Stimulated activated CD8-positive, alpha-beta memory T cell treated with anti-CD3 and anti-CD28 coated beads, Interleukin-4, amount 100 ng/mL, for 1 hour (primary cell): ENCODE data around the gene TMEM63B.
A peak's percentile ranks its signal among the peaks of the same experiment; 100 is the strongest.
"Not testable (repeated sequence)": the region's sequence is repeated elsewhere in the genome, so short reads cannot be mapped to it uniquely, and the experiment has no call there.

Source experiments
- DNase-seq, 2 donors: peaks; one replicate each; pipeline ENCODE4 v3.0.0-alpha.2; 2020; ENCODE audit warnings: low read depth in 2 of 2, low spot score in 1 of 2

Gene TMEM63B

DNA sequence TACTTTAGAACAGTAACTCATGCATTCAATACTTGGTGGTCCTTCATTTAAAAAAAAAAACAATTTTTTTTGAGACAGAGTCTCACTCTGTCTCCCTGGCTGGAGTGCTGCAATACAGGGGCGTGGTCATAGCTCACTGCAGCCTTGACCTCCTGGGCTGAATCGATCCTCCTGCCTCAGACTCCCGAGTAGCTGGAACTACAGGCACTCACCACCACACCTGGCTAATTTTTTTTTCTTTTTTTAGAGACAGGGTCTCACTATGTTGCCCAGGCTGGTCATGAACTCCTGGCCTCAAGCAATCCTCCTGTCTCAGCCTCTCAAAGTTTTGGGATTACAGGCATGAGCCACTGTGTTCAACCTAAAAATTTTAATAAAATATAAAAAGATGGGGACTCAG is 17.2 kb downstream of the TMEM63B start:
- DNase-seq: not testable (repeated sequence)

- DNase-seq: no peak
Observed at GRCh38 chr6:44145839-44146238, 18.5 kb downstream of the TMEM63B start.

DNA sequence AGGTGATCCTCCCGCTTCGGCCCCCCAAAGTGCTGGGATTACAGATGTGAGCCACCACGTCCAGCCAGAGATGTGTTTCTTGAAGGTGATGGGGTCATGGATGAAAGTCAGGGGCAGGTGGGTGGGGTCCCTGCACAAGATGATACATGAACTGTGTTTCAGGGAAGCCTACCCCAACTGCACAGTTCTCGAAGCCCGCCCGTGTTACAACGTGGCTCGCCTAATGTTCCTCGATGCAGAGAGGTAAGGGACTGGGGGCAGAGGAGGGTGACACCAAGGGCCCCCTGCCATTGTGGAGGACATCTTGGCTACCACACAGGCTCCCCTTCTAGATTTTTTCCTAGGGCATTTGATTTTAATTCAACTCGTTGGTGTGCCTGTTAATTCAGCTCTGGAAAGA is 19.3 kb downstream of the TMEM63B start:
- DNase-seq: no peak

GRCh38 chr6:44147256-44147655 is 19.9 kb downstream of the TMEM63B start:
- no peak for DNase-seq

- DNase-seq: no peak
Observed at GRCh38 chr6:44148306-44148705, 21.0 kb downstream of the TMEM63B start.

- DNase-seq: no peak
Observed at GRCh38 chr6:44149369-44150012, 22.1 kb downstream of the TMEM63B start.

DNA sequence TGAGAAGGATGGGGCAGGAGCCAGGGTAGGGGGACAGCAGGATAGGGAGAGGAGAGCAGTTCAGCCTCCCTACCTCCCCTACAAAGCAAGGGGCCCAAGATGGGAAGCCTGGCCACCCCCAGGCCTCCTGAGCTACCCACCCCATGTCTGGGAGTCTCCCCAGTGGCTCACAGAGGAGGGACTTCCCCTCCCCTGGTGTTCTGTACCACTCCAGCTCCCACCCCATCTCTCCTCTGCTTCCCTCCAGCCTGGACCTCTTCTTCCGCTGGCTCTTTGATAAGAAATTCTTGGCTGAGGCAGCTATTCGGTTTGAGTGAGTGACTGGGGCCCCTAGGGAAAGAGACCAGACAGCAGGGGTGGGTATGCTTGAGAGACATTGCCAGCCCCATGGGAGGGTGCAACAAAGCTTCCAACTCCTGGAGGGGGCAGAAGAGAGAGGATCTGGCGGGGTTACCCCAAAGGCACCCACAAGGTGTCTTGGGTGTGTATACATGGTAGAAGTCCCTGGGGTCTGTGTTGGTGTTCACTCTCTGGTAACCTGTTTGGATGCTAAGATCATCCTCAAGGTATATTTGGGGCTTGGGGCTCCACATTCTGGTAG is 23.1 kb downstream of the TMEM63B start:
- no peak for DNase-seq

- peak; percentile 53 to 58 for DNase-seq
Observed at GRCh38 chr6:44151348-44152108, 24.2 kb downstream of the TMEM63B start.

GRCh38 chr6:44152109-44152461 is 24.7 kb downstream of the TMEM63B start:
- no peak for DNase-seq

DNA sequence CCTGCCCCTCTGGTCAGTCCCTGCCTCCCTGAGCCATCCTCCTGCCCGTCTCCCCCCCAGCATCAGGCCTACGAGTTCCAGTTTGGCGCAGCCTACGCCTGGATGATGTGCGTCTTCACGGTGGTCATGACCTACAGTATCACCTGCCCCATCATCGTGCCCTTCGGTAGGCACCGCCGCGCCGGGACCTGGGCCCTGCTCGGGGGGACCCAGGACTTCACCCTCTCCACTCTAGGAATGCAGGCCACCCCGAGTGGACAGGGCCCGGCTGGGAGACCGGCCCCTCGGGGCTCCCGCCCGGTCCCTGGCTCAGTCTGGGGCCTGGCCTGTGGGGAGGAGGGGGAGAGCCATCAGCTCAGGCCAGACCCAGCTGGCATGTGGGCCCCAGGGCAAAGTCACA is 25.2 kb downstream of the TMEM63B start:
- no peak for DNase-seq

DNA sequence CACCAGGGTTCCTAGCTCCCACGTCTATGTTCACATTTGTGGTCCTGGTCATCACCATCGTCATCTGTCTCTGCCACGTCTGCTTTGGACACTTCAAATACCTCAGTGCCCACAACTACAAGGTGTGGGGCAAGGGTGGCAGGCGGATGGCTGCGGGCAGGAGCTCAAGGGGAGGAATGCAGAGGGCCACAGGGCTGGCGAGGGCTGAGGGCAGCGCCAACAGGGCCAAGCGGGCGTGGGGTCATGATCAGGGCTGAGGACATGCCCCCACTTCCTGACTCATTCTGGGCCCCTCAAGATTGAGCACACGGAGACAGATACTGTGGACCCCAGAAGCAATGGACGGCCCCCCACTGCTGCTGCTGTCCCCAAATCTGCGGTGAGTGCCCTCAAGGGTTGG is 26.7 kb downstream of the TMEM63B start:
- no peak for DNase-seq

GRCh38 chr6:44156494-44157151 is 29.3 kb downstream of the TMEM63B start:
- DNase-seq: no peak

DNA sequence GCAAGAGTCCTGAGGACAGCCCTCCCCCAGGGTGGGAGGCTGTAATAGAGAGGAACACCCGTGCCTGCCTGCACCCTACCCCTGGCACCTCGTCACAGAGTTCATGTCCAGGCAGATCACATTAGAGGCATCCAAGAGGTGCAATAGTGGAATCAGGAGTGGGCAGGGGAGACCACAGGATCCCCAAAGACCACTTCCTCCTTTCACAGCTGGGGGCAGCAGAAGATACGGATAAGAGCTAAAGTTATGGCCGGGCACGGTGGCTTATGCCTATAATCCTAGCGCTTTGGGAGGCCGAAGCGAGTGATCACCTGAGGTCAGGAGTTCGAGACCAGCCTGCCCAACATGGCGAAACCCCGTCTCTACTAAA is 29.8 kb downstream of the TMEM63B start:
- DNase-seq: no peak

DNA sequence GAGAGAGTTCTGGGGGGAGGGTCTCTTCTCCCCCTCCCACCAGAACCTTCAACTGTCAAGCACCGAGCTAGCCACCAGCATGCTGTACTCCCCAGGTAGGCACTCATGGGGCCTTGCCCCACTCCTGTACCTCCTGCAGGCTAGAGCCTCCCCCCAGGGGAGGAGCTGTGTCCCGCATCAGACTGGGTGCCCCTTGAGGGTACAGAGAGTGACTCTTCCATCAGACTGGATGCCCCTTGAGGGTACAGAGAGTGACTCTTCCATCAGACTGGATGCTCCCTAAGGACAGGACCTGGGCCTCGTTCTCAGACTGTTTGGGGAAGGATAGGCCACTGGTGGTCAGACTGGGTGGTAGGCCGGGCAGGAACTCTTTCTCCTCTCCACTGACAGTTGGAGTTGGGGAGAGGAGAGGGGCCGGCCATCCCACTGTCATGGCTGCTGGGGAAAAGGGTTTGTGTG is 31.4 kb downstream of the TMEM63B start, which contains the start of gene CAPN11:
TSS of gene CAPN11 (plus strand) at position 51 of the 459 bp plus-strand sequence. CDS start at position 80, 29 bp downstream.
- no peak for DNase-seq

GRCh38 chr6:44161997-44162338 is 34.6 kb downstream of the TMEM63B start:
- no peak for DNase-seq

DNA sequence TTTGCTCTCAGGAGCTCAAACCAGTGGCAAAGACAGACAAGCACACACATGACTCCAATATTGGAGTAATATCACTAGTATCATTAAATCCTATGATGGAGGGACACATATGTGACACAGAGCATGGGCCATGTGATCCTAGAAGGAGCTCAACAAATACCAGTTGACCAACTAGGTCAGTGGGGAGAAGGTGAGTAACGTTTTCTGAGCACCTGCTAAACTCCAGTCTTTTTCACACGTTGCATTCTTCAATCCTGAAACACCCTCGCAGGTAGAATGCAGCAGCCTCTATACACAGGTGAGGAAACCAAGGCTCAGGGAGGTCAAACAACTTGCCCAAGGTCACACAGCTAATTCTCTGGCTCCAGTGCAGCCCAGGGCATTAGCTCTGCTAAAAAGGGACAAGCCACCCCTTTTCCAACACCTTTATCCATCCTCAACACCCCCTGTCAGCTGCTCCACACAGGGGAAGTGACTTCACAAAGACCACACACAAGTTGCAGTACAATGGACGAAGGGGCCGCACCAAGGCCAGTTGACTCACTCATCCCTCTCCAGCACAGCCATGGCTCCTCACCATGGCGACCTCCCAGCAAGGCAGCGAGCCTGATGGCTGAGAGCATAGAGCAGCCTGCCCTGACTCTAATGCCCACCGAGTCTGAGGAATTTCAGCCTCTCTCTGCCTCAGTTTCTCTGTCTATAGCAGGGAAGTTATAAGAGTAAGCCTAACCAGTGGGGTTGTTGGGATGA is 35.7 kb downstream of the TMEM63B start:
- DNase-seq: no peak

- DNase-seq: no peak
Observed at GRCh38 chr6:44166116-44166515, 38.8 kb downstream of the TMEM63B start.

DNA sequence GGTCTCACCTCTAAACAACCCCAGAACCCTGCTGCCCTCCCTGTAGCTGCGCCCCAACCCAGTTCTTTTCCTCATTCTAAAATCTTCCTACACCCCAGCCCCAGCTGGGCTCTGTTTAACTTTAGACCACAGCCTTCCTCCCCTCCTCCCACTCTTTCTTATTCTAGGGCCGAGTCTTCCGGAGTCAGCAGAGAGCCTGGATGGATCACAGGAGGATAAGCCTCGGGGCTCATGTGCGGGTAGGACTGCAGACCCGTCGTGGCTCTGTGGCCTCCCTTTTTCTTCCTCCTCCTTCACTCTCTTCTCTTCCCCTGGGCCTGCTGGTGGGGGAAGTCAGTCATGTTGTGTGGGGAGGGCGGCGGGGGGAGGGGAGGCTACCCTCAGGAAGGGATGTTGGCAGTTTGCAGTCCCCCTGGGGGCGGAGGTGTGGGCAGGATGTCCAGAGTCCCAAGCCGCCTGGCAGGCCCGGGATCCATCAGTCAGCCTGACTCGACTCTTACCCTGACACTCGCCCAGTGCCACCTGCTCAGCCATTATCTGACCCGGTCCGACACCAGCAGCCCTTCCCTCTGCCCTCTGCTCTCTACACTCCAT is 39.3 kb downstream of the TMEM63B start:
- DNase-seq: no peak

DNA sequence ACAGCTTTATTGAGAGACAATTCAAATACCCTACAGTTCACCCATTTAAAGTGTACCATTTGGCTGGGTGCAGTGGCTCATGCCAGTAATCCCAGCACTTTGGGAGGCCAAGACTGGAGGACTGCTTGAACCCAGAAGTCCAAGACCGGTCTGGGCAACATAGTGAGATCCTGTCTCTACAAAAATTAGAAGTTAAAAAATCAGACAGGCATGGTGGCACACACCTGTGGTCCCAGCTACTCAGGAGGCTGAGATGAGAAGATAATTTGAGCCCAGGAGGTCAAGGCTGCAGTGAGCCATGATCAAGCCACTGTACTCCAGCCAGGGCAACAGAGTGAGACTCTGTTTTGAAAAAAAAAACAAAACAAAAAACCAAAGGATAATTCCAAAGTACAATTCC is 40.2 kb downstream of the TMEM63B start:
- no peak for DNase-seq

DNA sequence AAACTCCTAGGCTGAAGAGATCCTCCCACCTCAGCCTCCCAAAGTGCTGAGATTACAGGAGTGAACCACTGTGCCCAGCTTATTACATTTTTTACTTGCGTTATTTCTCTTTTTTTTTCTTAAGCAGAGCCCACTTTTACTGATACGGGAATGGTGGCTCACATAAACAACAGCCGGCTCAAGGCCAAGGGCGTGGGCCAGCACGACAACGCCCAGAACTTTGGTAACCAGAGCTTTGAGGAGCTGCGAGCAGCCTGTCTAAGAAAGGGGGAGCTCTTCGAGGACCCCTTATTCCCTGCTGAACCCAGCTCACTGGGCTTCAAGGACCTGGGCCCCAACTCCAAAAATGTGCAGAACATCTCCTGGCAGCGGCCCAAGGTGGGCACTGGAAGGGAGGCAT is 41.8 kb downstream of the TMEM63B start:
- no peak for DNase-seq
